ENCODE measurements around the gene MPIG6B.

- TF ChIP-seq POLR2A (IDR thresholded peaks at IDR 0.05; ENCODE audit: low read depth, low read length) (no peak), POLR2AphosphoS5 (IDR thresholded peaks at IDR 0.05; ENCODE audit: low read depth, low read length) (no peak), TAF1 (IDR thresholded peaks at IDR 0.05; ENCODE audit: borderline replicate concordance, low read depth, low read length) (no peak)
Measured at GRCh38 chr6:31771992-31772358, 48.8 kb downstream of the MPIG6B start.

All from GM12892 (cell line).